ENCODE data around the gene MC1R. TPM values are rescaled to one million over a fixed set of nuclear protein-coding genes. Genes with fewer than 3 reads are reported as not detected.

MC1R gene
- total RNA-seq, 1 donor from 2014 or later = 7.5 TPM

DNA sequence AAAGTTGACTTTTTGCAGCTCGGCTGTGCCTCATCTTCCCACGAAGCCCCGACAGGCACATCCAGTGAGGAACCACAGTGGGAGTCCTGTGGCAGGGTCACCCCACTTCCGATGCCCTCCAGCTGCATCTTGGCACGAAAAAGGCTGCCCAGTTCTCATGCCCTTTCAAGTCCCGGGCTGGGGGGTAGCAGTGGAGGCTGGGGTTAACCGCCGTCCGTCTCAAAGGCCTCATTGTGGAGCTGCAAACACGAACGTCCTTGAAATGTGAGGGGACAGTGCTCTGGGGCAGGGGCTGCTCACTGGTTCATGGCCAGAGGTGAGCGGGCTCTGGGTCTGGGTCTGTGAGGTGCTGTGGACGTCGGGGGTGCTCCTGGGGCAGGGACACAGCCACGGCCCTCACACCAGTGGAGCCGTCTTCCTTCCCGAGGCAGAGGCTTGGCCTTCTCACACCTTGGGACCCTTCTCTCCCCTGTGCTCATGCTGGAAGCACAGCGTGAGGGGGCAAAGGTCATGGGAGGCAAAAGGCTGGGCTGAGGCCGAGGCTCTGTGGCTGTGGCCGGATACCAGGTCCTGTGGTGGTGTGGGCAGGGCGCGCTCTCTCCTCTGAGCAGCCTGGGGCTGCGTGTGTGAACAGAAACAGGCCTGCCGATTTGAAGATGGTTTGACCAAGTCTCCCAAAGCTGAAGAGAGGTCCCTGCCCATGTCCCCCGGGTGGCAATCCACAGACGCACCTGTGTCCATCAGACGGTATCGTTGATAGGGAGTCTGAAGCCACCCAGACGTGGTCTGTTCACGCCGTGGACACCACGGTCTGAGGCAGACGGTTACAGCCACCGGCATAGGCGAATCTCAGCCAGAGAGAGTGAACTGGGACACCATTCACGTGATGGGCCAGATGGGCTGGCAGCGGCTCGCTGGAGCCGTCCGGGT lies 3.1 kb upstream of the MC1R start:
- H3K27me3 Mint-ChIP-seq (ENCODE audit: low read depth) = peaks cover 16% of the 10 kb centered on the region
- TF ChIP-seq, protein P1, sequence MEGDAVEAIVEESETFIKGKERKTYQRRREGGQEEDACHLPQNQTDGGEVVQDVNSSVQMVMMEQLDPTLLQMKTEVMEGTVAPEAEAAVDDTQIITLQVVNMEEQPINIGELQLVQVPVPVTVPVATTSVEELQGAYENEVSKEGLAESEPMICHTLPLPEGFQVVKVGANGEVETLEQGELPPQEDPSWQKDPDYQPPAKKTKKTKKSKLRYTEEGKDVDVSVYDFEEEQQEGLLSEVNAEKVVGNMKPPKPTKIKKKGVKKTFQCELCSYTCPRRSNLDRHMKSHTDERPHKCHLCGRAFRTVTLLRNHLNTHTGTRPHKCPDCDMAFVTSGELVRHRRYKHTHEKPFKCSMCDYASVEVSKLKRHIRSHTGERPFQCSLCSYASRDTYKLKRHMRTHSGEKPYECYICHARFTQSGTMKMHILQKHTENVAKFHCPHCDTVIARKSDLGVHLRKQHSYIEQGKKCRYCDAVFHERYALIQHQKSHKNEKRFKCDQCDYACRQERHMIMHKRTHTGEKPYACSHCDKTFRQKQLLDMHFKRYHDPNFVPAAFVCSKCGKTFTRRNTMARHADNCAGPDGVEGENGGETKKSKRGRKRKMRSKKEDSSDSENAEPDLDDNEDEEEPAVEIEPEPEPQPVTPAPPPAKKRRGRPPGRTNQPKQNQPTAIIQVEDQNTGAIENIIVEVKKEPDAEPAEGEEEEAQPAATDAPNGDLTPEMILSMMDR (IDR thresholded peaks at IDR 0.05; ENCODE audit: unreplicated experiment) = no peak
- H3K27ac Mint-ChIP-seq = no peak overlapping the region
- no peaks in the 10 kb centered on the region for H3K9me3 Mint-ChIP-seq
- H3K4me1 Mint-ChIP-seq = peaks cover 9% of the 10 kb centered on the region
- no peak for DNase-seq (ENCODE audit: low spot score in 2 of 2, unreplicated experiment in 2 of 2)
- H3K36me3 Mint-ChIP-seq = peaks cover 4% of the 10 kb centered on the region
- peak overlapping the region; percentile 13 for H3K4me3 Mint-ChIP-seq

DNA sequence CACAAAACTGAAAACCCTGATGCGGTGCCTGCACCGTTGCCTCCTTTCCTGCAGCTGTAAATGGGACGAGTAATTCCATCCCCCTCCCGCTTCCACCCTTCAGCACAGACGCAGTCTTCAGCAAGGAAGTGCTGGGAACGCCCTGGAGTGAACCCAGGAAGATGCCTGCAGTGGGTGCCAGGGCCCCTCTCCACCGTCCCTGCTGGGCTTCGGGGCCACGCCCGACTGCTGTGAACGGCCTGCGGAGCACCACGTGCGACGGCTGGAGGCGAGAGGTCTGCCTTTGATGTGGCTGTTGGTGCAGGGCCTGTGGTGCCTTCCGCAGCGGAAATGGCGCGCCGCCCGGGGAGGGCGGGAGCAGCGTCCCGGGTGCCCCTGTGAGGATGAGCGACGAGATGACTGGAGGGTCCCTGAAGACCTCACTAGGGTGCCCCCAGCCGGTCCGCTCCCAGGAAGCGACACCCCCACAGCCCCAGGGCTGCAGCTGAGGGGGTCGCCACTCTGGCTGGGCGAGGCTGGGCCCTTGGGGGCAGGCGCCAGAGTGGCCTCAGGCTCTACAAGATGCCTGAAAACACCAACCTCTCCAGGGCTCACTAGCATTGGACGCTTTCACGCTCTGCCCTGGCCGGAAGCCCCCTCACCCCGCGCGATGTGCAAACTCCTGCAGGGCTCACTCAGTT lies 749 bp upstream of the MC1R start:
- Mint-ChIP-seq H3K4me1 (peaks cover 23% of the 10 kb centered on the region), H3K9me3 (no peaks in the 10 kb centered on the region), H3K27ac (no peak overlapping the region), H3K36me3 (no peaks in the 10 kb centered on the region), H3K27me3 (ENCODE audit: low read depth) (peaks cover 27% of the 10 kb centered on the region), H3K4me3 (peak overlapping the region; percentile 70)
- TF ChIP-seq, protein P1 (IDR thresholded peaks at IDR 0.05; ENCODE audit: unreplicated experiment) = no peak
- peak in 1 of 2 experiments; percentile 61 for DNase-seq (ENCODE audit: low spot score in 2 of 2, unreplicated experiment in 2 of 2)

DNA sequence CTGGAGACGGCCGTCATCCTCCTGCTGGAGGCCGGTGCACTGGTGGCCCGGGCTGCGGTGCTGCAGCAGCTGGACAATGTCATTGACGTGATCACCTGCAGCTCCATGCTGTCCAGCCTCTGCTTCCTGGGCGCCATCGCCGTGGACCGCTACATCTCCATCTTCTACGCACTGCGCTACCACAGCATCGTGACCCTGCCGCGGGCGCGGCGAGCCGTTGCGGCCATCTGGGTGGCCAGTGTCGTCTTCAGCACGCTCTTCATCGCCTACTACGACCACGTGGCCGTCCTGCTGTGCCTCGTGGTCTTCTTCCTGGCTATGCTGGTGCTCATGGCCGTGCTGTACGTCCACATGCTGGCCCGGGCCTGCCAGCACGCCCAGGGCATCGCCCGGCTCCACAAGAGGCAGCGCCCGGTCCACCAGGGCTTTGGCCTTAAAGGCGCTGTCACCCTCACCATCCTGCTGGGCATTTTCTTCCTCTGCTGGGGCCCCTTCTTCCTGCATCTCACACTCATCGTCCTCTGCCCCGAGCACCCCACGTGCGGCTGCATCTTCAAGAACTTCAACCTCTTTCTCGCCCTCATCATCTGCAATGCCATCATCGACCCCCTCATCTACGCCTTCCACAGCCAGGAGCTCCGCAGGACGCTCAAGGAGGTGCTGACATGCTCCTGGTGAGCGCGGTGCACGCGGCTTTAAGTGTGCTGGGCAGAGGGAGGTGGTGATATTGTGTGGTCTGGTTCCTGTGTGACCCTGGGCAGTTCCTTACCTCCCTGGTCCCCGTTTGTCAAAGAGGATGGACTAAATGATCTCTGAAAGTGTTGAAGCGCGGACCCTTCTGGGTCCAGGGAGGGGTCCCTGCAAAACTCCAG lies 1.1 kb downstream of the MC1R start:
- Mint-ChIP-seq H3K4me3 (peak overlapping the region; percentile 40), H3K9me3 (no peaks in the 10 kb centered on the region), H3K27me3 (ENCODE audit: low read depth) (peaks cover 37% of the 10 kb centered on the region), H3K36me3 (no peaks in the 10 kb centered on the region), H3K4me1 (peaks cover 26% of the 10 kb centered on the region), H3K27ac (no peak overlapping the region)
- DNase-seq (ENCODE audit: low spot score in 2 of 2, unreplicated experiment in 2 of 2) = no peak
- TF ChIP-seq, protein P1 (IDR thresholded peaks at IDR 0.05; ENCODE audit: unreplicated experiment) = no peak

DNA sequence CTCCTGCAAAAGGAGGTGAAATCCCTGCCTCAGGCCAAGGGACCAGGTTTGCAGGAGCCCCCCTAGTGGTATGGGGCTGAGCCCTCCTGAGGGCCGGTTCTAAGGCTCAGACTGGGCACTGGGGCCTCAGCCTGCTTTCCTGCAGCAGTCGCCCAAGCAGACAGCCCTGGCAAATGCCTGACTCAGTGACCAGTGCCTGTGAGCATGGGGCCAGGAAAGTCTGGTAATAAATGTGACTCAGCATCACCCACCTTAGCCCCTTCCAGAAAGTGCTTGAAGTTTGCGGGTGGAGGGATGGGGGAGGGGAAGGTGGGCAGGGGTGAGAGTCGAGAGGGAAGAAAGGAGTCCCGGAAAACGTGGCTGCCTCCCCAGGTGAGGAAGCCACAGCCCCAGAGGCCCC lies 2.1 kb downstream of the MC1R start:
- TF ChIP-seq, protein P1 (IDR thresholded peaks at IDR 0.05; ENCODE audit: unreplicated experiment) = no peak
- Mint-ChIP-seq H3K27ac (no peak overlapping the region), H3K4me3 (no peak overlapping the region), H3K27me3 (ENCODE audit: low read depth) (peaks cover 46% of the 10 kb centered on the region), H3K4me1 (peaks cover 26% of the 10 kb centered on the region), H3K36me3 (no peaks in the 10 kb centered on the region), H3K9me3 (no peaks in the 10 kb centered on the region)
- DNase-seq (ENCODE audit: low spot score in 2 of 2, unreplicated experiment in 2 of 2) = no peak

DNA sequence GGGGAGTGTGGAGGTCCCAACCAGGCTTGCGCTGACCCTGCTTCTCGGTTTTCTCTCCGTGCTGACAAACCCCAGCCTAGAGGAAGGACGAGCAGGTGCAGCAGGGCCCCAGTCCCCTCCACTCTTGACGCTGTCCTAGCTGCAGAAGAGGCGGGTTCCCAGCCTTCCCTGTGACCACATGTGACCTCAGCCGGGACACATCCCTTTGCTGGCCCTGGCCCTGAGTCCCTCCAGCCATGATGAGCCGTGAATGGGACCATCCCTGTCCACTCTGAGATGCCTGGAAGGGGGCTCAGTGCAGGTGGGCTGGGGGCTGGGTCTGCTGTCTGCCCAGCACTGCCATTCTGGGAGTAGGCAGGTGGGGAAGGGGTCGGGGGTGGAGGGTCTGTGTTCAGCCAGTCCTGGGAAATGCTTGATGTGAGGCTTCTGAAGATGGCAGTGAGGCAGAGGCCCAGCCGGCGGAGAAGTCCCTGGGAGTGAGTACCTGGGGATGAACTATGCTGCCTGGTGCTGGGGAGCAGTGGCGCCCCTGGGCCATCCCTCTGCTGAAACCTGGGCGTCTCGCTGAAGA lies 2.6 kb downstream of the MC1R start:
- TF ChIP-seq, protein P1 (IDR thresholded peaks at IDR 0.05; ENCODE audit: unreplicated experiment) = no peak
- Mint-ChIP-seq H3K36me3 (no peaks in the 10 kb centered on the region), H3K27ac (no peak overlapping the region), H3K27me3 (ENCODE audit: low read depth) (peaks cover 46% of the 10 kb centered on the region), H3K9me3 (no peaks in the 10 kb centered on the region), H3K4me1 (peaks cover 26% of the 10 kb centered on the region), H3K4me3 (peak overlapping the region; percentile 85)
- DNase-seq (ENCODE audit: low spot score in 2 of 2, unreplicated experiment in 2 of 2) = no peak
